ENCODE data around the gene APC. TPM values are rescaled to one million over a fixed set of nuclear protein-coding genes. Genes with fewer than 3 reads are reported as not detected.

The APC gene
- total RNA-seq, 1 experiment from 2014 or later, result 25.5 TPM

GRCh38 chr5:112735702-112736101 is 2.0 kb upstream of the APC start:
- DNase-seq, result no peak
- H3K4me3 ChIP-seq (ENCODE audit: insufficient read depth, low read depth, low read length), result no peak overlapping the region
- no peaks in the 10 kb centered on the region for H3K36me3 ChIP-seq (replicated peaks; ENCODE audit: control insufficient read depth, insufficient read depth, low read length)
- no peaks in the 10 kb centered on the region for H3K27me3 ChIP-seq (ENCODE audit: control insufficient read depth, insufficient read depth, low read length)

- Histone ChIP-seq H3K36me3 (replicated peaks; ENCODE audit: control insufficient read depth, insufficient read depth, low read length) (no peaks in the 10 kb centered on the region), H3K27me3 (ENCODE audit: control insufficient read depth, insufficient read depth, low read length) (no peaks in the 10 kb centered on the region), H3K4me3 (ENCODE audit: insufficient read depth, low read depth, low read length) (peak overlapping the region; percentile 66)
- no peak for DNase-seq
Observed at GRCh38 chr5:112737070-112737462, 619 bp upstream of the APC start.

- Histone ChIP-seq H3K4me3 (ENCODE audit: insufficient read depth, low read depth, low read length) (peak overlapping the region; percentile 66), H3K36me3 (replicated peaks; ENCODE audit: control insufficient read depth, insufficient read depth, low read length) (no peaks in the 10 kb centered on the region), H3K27me3 (ENCODE audit: control insufficient read depth, insufficient read depth, low read length) (no peaks in the 10 kb centered on the region)
- DNase-seq, result peak; percentile 12
Observed at GRCh38 chr5:112738191-112738560, 491 bp downstream of the APC start.

GRCh38 chr5:112742424-112742823 is 4.7 kb downstream of the APC start:
- no peaks in the 10 kb centered on the region for H3K36me3 ChIP-seq (replicated peaks; ENCODE audit: control insufficient read depth, insufficient read depth, low read length)
- DNase-seq, result no peak
- H3K4me3 ChIP-seq (ENCODE audit: insufficient read depth, low read depth, low read length), result no peak overlapping the region
- H3K27me3 ChIP-seq (ENCODE audit: control insufficient read depth, insufficient read depth, low read length), result no peaks in the 10 kb centered on the region

- Histone ChIP-seq H3K4me3 (ENCODE audit: insufficient read depth, low read depth, low read length) (no peak overlapping the region), H3K27me3 (ENCODE audit: control insufficient read depth, insufficient read depth, low read length) (no peaks in the 10 kb centered on the region), H3K36me3 (replicated peaks; ENCODE audit: control insufficient read depth, insufficient read depth, low read length) (no peaks in the 10 kb centered on the region)
- DNase-seq, result no peak
Observed at GRCh38 chr5:112743631-112744030, 5.9 kb downstream of the APC start.

GRCh38 chr5:112752335-112752734 is 14.7 kb downstream of the APC start:
- no peaks in the 10 kb centered on the region for H3K27me3 ChIP-seq (ENCODE audit: control insufficient read depth, insufficient read depth, low read length)
- H3K36me3 ChIP-seq (replicated peaks; ENCODE audit: control insufficient read depth, insufficient read depth, low read length), result no peaks in the 10 kb centered on the region
- H3K4me3 ChIP-seq (ENCODE audit: insufficient read depth, low read depth, low read length), result no peak overlapping the region
- no peak for DNase-seq

- H3K27me3 ChIP-seq (ENCODE audit: control insufficient read depth, insufficient read depth, low read length), result no peaks in the 10 kb centered on the region
- no peak overlapping the region for H3K4me3 ChIP-seq (ENCODE audit: insufficient read depth, low read depth, low read length)
- DNase-seq, result no peak
- no peaks in the 10 kb centered on the region for H3K36me3 ChIP-seq (replicated peaks; ENCODE audit: control insufficient read depth, insufficient read depth, low read length)
Observed at GRCh38 chr5:112755703-112756102, 18.0 kb downstream of the APC start.

- no peak overlapping the region for H3K4me3 ChIP-seq (ENCODE audit: insufficient read depth, low read depth, low read length)
- peak; percentile 29 for DNase-seq
- no peaks in the 10 kb centered on the region for H3K36me3 ChIP-seq (replicated peaks; ENCODE audit: control insufficient read depth, insufficient read depth, low read length)
- H3K27me3 ChIP-seq (ENCODE audit: control insufficient read depth, insufficient read depth, low read length), result no peaks in the 10 kb centered on the region
Observed at GRCh38 chr5:112757468-112758208, 20.0 kb downstream of the APC start.

- no peak overlapping the region for H3K4me3 ChIP-seq (ENCODE audit: insufficient read depth, low read depth, low read length)
- H3K36me3 ChIP-seq (replicated peaks; ENCODE audit: control insufficient read depth, insufficient read depth, low read length), result no peaks in the 10 kb centered on the region; the same call in 1 of the 2 replicates
- no peaks in the 10 kb centered on the region for H3K27me3 ChIP-seq (ENCODE audit: control insufficient read depth, insufficient read depth, low read length)
- no peak for DNase-seq
Observed at GRCh38 chr5:112758676-112759075, 21.0 kb downstream of the APC start.

- Histone ChIP-seq H3K27me3 (ENCODE audit: control insufficient read depth, insufficient read depth, low read length) (no peaks in the 10 kb centered on the region), H3K36me3 (replicated peaks; ENCODE audit: control insufficient read depth, insufficient read depth, low read length) (no peaks in the 10 kb centered on the region; the same call in 1 of the 2 replicates), H3K4me3 (ENCODE audit: insufficient read depth, low read depth, low read length) (no peak overlapping the region)
- DNase-seq, result no peak
Observed at GRCh38 chr5:112762113-112762810, 24.6 kb downstream of the APC start.

- Histone ChIP-seq H3K4me3 (ENCODE audit: insufficient read depth, low read depth, low read length) (no peak overlapping the region), H3K27me3 (ENCODE audit: control insufficient read depth, insufficient read depth, low read length) (no peaks in the 10 kb centered on the region), H3K36me3 (replicated peaks; ENCODE audit: control insufficient read depth, insufficient read depth, low read length) (no peaks in the 10 kb centered on the region; the same call in 1 of the 2 replicates)
- no peak for DNase-seq
Observed at GRCh38 chr5:112763165-112763564, 25.5 kb downstream of the APC start.

- H3K36me3 ChIP-seq (replicated peaks; ENCODE audit: control insufficient read depth, insufficient read depth, low read length), result peaks cover 1% of the 10 kb centered on the region; the same call in 1 of the 2 replicates
- H3K27me3 ChIP-seq (ENCODE audit: control insufficient read depth, insufficient read depth, low read length), result no peaks in the 10 kb centered on the region
- DNase-seq, result no peak
- no peak overlapping the region for H3K4me3 ChIP-seq (ENCODE audit: insufficient read depth, low read depth, low read length)
Observed at GRCh38 chr5:112772124-112772523, 34.4 kb downstream of the APC start.

- DNase-seq, result no peak
- Histone ChIP-seq H3K36me3 (replicated peaks; ENCODE audit: control insufficient read depth, insufficient read depth, low read length) (peaks cover 1% of the 10 kb centered on the region; the same call in 1 of the 2 replicates), H3K27me3 (ENCODE audit: control insufficient read depth, insufficient read depth, low read length) (no peaks in the 10 kb centered on the region), H3K4me3 (ENCODE audit: insufficient read depth, low read depth, low read length) (no peak overlapping the region)
Observed at GRCh38 chr5:112776301-112776856, 38.7 kb downstream of the APC start.

GRCh38 chr5:112779531-112779930 is 41.8 kb downstream of the APC start:
- no peaks in the 10 kb centered on the region; the same call in none of the 2 replicates for H3K36me3 ChIP-seq (replicated peaks; ENCODE audit: control insufficient read depth, insufficient read depth, low read length)
- no peak overlapping the region for H3K4me3 ChIP-seq (ENCODE audit: insufficient read depth, low read depth, low read length)
- no peaks in the 10 kb centered on the region for H3K27me3 ChIP-seq (ENCODE audit: control insufficient read depth, insufficient read depth, low read length)
- DNase-seq, result no peak

- H3K27me3 ChIP-seq (ENCODE audit: control insufficient read depth, insufficient read depth, low read length), result no peaks in the 10 kb centered on the region
- DNase-seq, result no peak
Observed at GRCh38 chr5:112784726-112785125, 47.0 kb downstream of the APC start.

More at GRCh38 chr5:112784726-112785125, 47.0 kb downstream of the APC start:
- H3K36me3 ChIP-seq (replicated peaks; ENCODE audit: control insufficient read depth, insufficient read depth, low read length), result no peaks in the 10 kb centered on the region; the same call in 1 of the 2 replicates
- H3K4me3 ChIP-seq (ENCODE audit: insufficient read depth, low read depth, low read length), result no peak overlapping the region

All from H7 (cell line).